GM21515 (cell line): ENCODE measurements around the gene SMPX.

Experiments used
- ATAC-seq: cut with Tn5 transposase; IDR thresholded peaks from one replicate; pipeline ENCODE4 v1.9.1; 2021; ENCODE audit not compliant: unreplicated experiment

Gene SMPX

GRCh38 chrX:21715825-21716224 is 42.1 kb downstream of the SMPX start:
- no peak for ATAC-seq

GRCh38 chrX:21715337-21715736 is 42.6 kb downstream of the SMPX start:
- ATAC-seq: no peak

- ATAC-seq: no peak
These were observed 46.1 kb downstream of the SMPX start for GRCh38 chrX:21711848-21712197.

- no peak for ATAC-seq
These were observed 46.6 kb downstream of the SMPX start for GRCh38 chrX:21711129-21711847.

GRCh38 chrX:21708116-21708515 is 49.8 kb downstream of the SMPX start:
- no peak for ATAC-seq

- ATAC-seq: no peak
These were observed 52.7 kb downstream of the SMPX start for GRCh38 chrX:21705225-21705624.

GRCh38 chrX:21702725-21703124 is 55.2 kb downstream of the SMPX start:
- ATAC-seq: no peak

GRCh38 chrX:21700967-21701366 is 56.9 kb downstream of the SMPX start:
- ATAC-seq: no peak

GRCh38 chrX:21700275-21700674 is 57.6 kb downstream of the SMPX start:
- ATAC-seq: no peak

GRCh38 chrX:21699136-21699535 is 58.8 kb downstream of the SMPX start:
- no peak for ATAC-seq

GRCh38 chrX:21698272-21698671 is 59.6 kb downstream of the SMPX start:
- no peak for ATAC-seq

GRCh38 chrX:21691512-21692018 is 66.4 kb downstream of the SMPX start:
- no peak for ATAC-seq

GRCh38 chrX:21683941-21684340 is 74.0 kb downstream of the SMPX start:
- ATAC-seq: no peak

- ATAC-seq: no peak
These were observed 79.8 kb downstream of the SMPX start for GRCh38 chrX:21678048-21678612.

- no peak for ATAC-seq
These were observed 82.0 kb downstream of the SMPX start for GRCh38 chrX:21675931-21676330.

- ATAC-seq: no peak
These were observed 83.3 kb downstream of the SMPX start for GRCh38 chrX:21674430-21675186.

- ATAC-seq: no peak
These were observed 91.2 kb downstream of the SMPX start for GRCh38 chrX:21666679-21667078.

- no peak for ATAC-seq
These were observed 91.7 kb downstream of the SMPX start for GRCh38 chrX:21666252-21666651.

GRCh38 chrX:21662761-21663160 is 95.2 kb downstream of the SMPX start:
- no peak for ATAC-seq

GRCh38 chrX:21661316-21661715 is 96.6 kb downstream of the SMPX start:
- ATAC-seq: no peak

- no peak for ATAC-seq
These were observed 97.8 kb downstream of the SMPX start for GRCh38 chrX:21660156-21660555.

GRCh38 chrX:21659320-21659719 is 98.6 kb downstream of the SMPX start:
- ATAC-seq: no peak
